Adrenal gland (tissue), 12 donors: ENCODE results near the gene ADAM29. TPM values are rescaled to one million over a fixed set of nuclear protein-coding genes. Genes with fewer than 3 reads are reported as not detected.

ENCODE experiments used
- DNase-seq, 7 donors: peaks; one replicate each; pipeline ENCODE4 v3.0.0-alpha.2; 2019 to 2020
- H3K27ac ChIP-seq, 5 donors: fragments of 200-600 bp; sonication (generic) in 4 of 5; 1 replicate in 3 of 5; 2 replicates in 2 of 5; pipeline versions ENCODE4 v1.5.1 to v1.8.0; 2016 to 2020; ENCODE audit warnings: mild to moderate bottlenecking in 1 of 5
- H3K27me3 ChIP-seq: fragments of 200-600 bp; 2 replicates; pipeline ENCODE4 v1.8.0; 2021
- H3K36me3 ChIP-seq, 2 donors: fragments of 200-600 bp; replicated peaks in 1 of 2; 1 replicate in 1 of 2; 2 replicates in 1 of 2; pipeline versions ENCODE4 v1.5.1 to v1.8.0; 2018 to 2022
- H3K4me1 ChIP-seq, 2 donors: fragments of 200-600 bp; replicated peaks in 1 of 2; 1 replicate in 1 of 2; 2 replicates in 1 of 2; pipeline versions ENCODE4 v1.5.1 to v1.8.0; 2018 to 2021
- H3K4me3 ChIP-seq, 4 donors: fragments of 200-600 bp; sonication (generic) in 3 of 4; one replicate each; pipeline ENCODE4 v1.5.1; 2016 to 2018
- H3K9me3 ChIP-seq, 3 donors: fragments of 200-600 bp; sonication (generic) in 1 of 3; replicated peaks in 1 of 3; 1 replicate in 2 of 3; 2 replicates in 1 of 3; pipeline versions ENCODE4 v1.5.1 to v1.8.0; 2016 to 2021
- POLR2A ChIP-seq, 2 donors: fragments of 450-650 bp; IDR thresholded peaks; one replicate each; pipeline ENCODE4 v1.6.1; 2017; ENCODE audit warnings: antibody characterized with exemption in 2 of 2, mild to moderate bottlenecking in 2 of 2, moderate library complexity in 1 of 2
- WGBS, 4 donors: extraction: QIAGEN DNeasy Blood & Tissue Kit in 2 of 4; methylation state at CpG; one replicate each; pipeline versions ENCODE4 v1.1.5 to v1.1.7; 2013 to 2017; 5-methylcytosine and 5-hydroxymethylcytosine counted together
- intact Hi-C, 2 donors: fragments of 100-400 bp; cut with DNase I; formaldehyde crosslinking; loops; one replicate each; pipeline versions ENCODE4 v1.14.1 to v1.15.0; 2022 to 2023
- polyA plus RNA-seq, 3 donors: library from polyadenylated mRNA; stranded (reverse); fragments of 200-250 nt in 2 of 3; fragments of 350-450 nt in 1 of 3; fragmentation: Illumina TruSeq in 1 of 3; extraction: RNeasy Lipid Tissue Mini Kit (QIAGEN cat#74804) in 1 of 3; gene quantifications; one replicate each; pipeline ENCODE4 v1.2.3, GENCODE V29; 2013 to 2014
- total RNA-seq, 9 donors: library from RNA; depleted of rRNA in 4 of 9; stranded (reverse); fragments of >200 nt in 4 of 9; fragments of 120-200 nt in 1 of 9; fragmentation: NEBNext Ultra II Directional in 1 of 9; extraction: Animal tissue kit (Norgen Biotek cat#: 25700) in 1 of 9; gene quantifications; one replicate each; pipeline versions ENCODE4 v1.1.0 to v1.2.4, GENCODE V29; 2013 to 2023
- TF ChIP-seq, protein P1 (sequence below), 6 experiments: fragments of 450-650 bp in 4 of 6; fragments of 200-600 bp in 2 of 6; sonication (generic) in 1 of 6; IDR thresholded peaks; 1 replicate in 5 of 6; 2 replicates in 1 of 6; pipeline versions ENCODE4 v1.5.1 to v1.8.0; 2016 to 2021; ENCODE audit warnings: antibody characterized with exemption in 6 of 6, mild to moderate bottlenecking in 2 of 6, moderate library complexity in 1 of 6
- donor health status: healthy with polysubstance abuse.
- donor health status: Bipolar disorder and iron deficiency.
- donor health status: DM: yes; HTN: yes; CAD: no.
- donor health status: DM: no; HTN: no; CAD: no.
- donor health status: DM: no; HTN: no; CAD: no.
- donor health status: DM: yes; HTN: yes; CAD: no.

ADAM29 gene
- total and polyA plus RNA-seq, 12 donors = 0.06 to 0.17 (median 0.07) TPM; not detected in 9

DNA sequence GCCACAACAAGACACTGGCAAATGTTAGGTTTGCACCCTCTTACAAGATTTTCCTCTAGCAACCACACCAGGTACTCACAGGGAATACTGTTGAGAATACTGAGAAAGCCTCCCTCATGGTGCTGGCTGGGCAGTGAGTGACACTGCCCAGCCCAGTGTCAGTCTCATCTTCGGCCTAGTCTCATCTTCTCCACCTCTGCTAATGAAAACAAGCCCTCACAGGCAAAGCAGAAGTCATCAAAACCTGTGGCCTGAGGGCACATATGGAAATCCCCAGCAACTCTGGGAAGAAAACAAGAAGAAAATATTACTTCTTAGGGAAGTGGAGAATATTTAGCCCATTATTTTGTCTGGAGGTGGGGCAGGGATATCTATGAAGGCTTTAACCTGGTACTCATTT is 7.9 kb upstream of the ADAM29 start:
- TF ChIP-seq, protein P1, sequence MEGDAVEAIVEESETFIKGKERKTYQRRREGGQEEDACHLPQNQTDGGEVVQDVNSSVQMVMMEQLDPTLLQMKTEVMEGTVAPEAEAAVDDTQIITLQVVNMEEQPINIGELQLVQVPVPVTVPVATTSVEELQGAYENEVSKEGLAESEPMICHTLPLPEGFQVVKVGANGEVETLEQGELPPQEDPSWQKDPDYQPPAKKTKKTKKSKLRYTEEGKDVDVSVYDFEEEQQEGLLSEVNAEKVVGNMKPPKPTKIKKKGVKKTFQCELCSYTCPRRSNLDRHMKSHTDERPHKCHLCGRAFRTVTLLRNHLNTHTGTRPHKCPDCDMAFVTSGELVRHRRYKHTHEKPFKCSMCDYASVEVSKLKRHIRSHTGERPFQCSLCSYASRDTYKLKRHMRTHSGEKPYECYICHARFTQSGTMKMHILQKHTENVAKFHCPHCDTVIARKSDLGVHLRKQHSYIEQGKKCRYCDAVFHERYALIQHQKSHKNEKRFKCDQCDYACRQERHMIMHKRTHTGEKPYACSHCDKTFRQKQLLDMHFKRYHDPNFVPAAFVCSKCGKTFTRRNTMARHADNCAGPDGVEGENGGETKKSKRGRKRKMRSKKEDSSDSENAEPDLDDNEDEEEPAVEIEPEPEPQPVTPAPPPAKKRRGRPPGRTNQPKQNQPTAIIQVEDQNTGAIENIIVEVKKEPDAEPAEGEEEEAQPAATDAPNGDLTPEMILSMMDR (IDR thresholded peaks at IDR 0.05) = no peak
- TF ChIP-seq POLR2A (IDR thresholded peaks at IDR 0.05) = no peak

DNA sequence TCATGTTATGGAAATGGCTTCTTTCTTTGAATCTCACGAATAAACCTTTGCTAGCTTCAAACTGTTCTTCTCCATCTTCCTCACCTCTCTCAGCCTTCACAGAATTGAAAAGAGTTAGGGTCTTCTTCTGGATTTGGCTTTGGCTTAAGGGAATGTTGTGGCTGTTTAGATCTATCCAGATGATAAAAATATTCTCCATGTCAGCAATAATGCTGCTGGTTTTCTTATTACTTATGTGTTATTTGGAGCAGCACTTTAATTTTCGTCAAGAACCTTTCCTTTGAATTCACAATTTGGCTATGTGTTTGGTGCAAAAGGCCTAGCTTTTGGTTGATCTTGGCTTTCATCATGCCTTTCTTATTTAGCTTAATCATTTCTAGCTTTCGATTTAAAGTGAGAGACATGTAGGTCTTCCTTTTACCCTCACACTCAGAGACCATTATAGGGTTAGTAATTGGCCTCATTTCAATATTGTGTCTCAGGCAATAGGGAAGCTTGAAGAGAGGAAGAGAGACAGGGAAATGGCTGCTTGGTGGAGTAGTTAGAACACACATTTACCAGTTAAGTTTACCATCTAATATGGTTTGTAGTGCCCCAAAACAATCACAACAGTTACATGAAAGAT is 5.1 kb upstream of the ADAM29 start:
- intact Hi-C loops = no loop called here

More for the DNA sequence above, 7.9 kb upstream of the ADAM29 start:
- H3K4me1 ChIP-seq = no peaks in the 10 kb centered on the region
- H3K36me3 ChIP-seq = no peaks in the 10 kb centered on the region
- no peak overlapping the region for H3K27ac ChIP-seq
- no peak overlapping the region for H3K4me3 ChIP-seq
- intact Hi-C loops = no loop called here
- DNase-seq = no peak
- WGBS, 4 donors = 58 to 79% (median 63%) methylated on average over 1 of the region's 1 CpG
- no peaks in the 10 kb centered on the region for H3K27me3 ChIP-seq
- H3K9me3 ChIP-seq = no peaks in the 10 kb centered on the region

DNA sequence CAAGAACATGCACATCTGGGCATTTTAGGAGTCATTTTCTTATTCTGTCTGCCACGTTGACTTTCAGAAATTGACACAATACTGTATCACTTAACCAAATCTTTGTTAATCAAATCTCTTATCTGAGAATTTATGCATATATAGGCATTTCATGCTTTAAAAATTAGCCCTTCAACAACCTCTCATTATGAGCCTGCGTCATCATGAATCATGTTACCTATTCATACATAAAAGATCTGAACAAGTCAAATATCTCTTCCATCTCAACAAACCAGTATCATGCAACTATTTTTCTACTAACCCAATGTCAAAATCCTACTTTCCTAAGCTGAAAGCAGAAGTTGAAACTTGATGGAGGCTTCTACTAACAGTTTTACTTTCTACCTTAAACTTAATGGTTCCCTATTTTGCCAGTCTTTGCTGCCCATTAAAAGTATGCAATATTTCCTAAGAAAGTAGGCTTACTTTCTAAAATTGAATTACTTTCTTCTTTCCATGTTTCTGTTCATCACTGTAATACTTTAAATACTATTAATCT is 1.8 kb downstream of the ADAM29 start:
- H3K27me3 ChIP-seq = no peaks in the 10 kb centered on the region
- 66 to 72% (median 71%) methylated on average over 2 of the region's 2 CpGs for WGBS, 4 donors
- no peak overlapping the region for H3K27ac ChIP-seq
- no peaks in the 10 kb centered on the region for H3K9me3 ChIP-seq
- H3K36me3 ChIP-seq = no peaks in the 10 kb centered on the region
- intact Hi-C loops = no loop called here
- no peaks in the 10 kb centered on the region for H3K4me1 ChIP-seq
- no peak overlapping the region for H3K4me3 ChIP-seq
- TF ChIP-seq, protein P1 (IDR thresholded peaks at IDR 0.05) = no peak
- no peak for TF ChIP-seq POLR2A (IDR thresholded peaks at IDR 0.05)
- DNase-seq = no peak

More for the DNA sequence above, 5.1 kb upstream of the ADAM29 start:
- WGBS, 4 donors = 59 to 74% (median 73%) methylated on average over 3 of the region's 3 CpGs
- Histone ChIP-seq H3K36me3 (no peaks in the 10 kb centered on the region), H3K4me1 (no peaks in the 10 kb centered on the region), H3K27ac (no peak overlapping the region), H3K9me3 (no peaks in the 10 kb centered on the region), H3K27me3 (no peaks in the 10 kb centered on the region), H3K4me3 (no peak overlapping the region)
- DNase-seq = no peak
- TF ChIP-seq, protein P1 (IDR thresholded peaks at IDR 0.05) = no peak
- TF ChIP-seq POLR2A (IDR thresholded peaks at IDR 0.05) = no peak

DNA sequence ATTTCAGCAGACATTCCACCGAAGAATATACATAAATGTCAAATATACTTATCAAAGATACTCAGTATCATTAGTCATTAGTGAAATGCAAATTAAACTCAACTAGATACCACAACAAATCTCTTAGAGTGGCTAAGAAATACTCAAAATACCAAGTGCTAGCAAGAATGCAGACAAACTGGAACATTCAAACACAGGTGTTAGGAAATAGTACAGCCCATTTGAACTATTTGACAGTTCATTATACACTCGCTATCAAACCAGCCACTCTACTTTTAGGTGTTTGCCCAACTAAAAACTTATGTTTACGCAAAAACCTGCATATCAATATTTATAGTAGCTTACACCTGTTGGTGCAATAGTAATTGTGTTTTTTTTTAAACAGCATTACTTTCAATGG is 8.8 kb downstream of the ADAM29 start:
- Histone ChIP-seq H3K9me3 (no peaks in the 10 kb centered on the region), H3K4me1 (no peaks in the 10 kb centered on the region), H3K4me3 (no peak overlapping the region), H3K27ac (no peak overlapping the region), H3K27me3 (no peaks in the 10 kb centered on the region), H3K36me3 (no peaks in the 10 kb centered on the region)
- WGBS, 4 donors = 80 to 84% (median 82%) methylated on average over 3 of the region's 3 CpGs
- DNase-seq = no peak
- TF ChIP-seq, protein P1 (IDR thresholded peaks at IDR 0.05) = no peak
- TF ChIP-seq POLR2A (IDR thresholded peaks at IDR 0.05) = no peak
- intact Hi-C loops = no loop called here
